ENCODE data around the gene TADA2B.

Gene TADA2B

DNA sequence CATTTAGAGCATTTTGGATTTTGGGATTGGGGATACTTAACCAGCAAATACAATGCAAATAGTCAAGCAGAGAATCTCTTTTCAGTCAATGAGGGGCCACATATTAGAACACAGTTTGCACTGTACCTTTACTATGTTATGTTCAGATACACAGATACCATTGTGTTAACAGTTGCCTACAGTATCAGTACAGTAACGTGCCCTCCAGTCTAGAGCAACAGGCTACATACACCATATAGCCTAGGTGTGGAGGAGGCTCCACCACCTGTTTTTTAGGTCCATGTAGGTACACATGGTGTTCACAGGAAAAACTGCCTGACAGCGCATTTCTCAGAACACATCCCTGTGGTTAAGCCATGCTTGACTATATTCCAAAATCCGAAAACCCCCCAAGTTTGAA lies 15.6 kb downstream of the TADA2B start:
- TF ChIP-seq, protein P1, sequence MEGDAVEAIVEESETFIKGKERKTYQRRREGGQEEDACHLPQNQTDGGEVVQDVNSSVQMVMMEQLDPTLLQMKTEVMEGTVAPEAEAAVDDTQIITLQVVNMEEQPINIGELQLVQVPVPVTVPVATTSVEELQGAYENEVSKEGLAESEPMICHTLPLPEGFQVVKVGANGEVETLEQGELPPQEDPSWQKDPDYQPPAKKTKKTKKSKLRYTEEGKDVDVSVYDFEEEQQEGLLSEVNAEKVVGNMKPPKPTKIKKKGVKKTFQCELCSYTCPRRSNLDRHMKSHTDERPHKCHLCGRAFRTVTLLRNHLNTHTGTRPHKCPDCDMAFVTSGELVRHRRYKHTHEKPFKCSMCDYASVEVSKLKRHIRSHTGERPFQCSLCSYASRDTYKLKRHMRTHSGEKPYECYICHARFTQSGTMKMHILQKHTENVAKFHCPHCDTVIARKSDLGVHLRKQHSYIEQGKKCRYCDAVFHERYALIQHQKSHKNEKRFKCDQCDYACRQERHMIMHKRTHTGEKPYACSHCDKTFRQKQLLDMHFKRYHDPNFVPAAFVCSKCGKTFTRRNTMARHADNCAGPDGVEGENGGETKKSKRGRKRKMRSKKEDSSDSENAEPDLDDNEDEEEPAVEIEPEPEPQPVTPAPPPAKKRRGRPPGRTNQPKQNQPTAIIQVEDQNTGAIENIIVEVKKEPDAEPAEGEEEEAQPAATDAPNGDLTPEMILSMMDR (IDR thresholded peaks at IDR 0.05), result no peak
- TF ChIP-seq ZFX (IDR thresholded peaks at IDR 0.05; ENCODE audit: borderline replicate concordance), result no peak

DNA sequence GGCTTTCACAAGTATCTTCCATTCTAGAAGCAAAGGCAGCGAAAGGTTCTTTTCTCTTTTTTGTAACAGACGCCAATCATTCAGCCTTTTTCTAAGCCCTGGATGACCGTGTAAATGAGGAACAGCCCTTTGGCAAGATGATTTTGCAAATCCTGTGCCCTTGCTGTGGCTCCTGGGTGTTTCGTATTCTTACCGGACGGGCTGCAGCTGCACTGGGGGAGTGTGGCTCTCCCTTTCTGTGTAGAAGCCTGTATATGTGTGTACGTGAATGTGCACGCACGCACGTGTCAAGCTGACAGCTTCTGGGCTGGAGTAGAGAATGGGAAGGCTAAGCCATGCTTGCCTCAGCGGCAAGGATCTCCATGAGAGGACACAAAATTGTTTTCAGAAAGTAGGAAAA lies 16.5 kb downstream of the TADA2B start:
- H3K27ac ChIP-seq, result no peak overlapping the region
- TF ChIP-seq, protein P1 (IDR thresholded peaks at IDR 0.05), result no peak
- TF ChIP-seq ZFX (IDR thresholded peaks at IDR 0.05; ENCODE audit: borderline replicate concordance), result no peak

More for the DNA sequence above, 15.6 kb downstream of the TADA2B start:
- H3K27ac ChIP-seq, result no peak overlapping the region

DNA sequence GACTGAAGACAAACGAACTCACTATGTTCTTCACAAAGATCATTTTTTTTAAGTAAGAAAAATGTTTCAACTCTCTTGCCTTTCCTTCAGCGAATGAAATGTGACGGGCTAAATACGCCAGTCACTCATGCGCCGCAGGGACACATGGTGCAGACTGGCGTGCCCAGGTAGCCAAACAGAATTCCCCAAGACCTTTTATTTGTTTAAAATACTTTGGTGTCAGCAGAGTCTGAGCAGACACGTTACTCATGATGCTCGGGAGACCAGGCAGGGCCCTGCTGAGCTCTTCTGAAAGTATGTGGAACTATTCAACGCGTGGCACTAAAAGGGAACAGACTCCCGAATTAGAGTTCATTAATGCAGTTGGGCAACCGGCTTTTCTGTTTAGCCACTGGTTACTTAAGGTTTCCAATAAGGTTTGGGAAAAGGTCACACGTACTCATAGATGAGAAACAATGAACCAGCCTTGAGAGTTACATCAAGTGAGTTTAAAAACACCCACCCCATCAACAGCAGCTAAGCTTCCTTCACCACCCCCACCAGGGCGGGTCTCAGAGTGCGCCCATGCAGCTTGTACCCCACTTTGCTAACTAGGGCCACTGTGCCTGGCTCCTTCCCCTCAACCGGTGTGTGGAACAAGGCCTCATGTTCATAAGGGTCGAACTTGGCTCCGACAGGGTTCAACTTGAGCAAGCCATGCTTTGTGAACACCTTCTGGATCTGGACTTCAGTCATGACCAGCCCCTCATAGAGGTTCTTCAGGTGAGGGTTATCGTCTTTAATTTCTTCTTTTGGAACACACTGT lies 17.4 kb downstream of the TADA2B start:
- TF ChIP-seq, protein P1 (IDR thresholded peaks at IDR 0.05), result no peak
- no peak for TF ChIP-seq ZFX (IDR thresholded peaks at IDR 0.05; ENCODE audit: borderline replicate concordance)
- H3K27ac ChIP-seq, result no peak overlapping the region

DNA sequence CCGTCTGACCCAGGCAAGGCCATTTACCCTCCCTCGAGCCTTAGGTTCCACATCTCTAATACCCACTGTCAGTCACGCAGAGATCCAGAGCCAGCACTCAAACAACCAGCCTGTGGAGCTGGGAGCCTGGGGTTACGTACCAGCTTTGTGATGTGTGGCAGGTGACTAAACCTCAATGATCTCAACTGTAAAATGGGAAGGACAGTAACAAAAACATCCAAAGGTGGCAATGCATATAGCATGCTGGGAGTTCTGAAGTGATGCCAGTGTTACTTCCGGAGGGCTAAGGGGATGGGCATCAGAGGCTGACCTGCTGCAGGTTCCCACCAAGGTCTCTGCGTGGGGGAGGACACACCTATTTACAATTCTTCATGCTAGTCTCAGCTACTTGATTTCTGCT lies 18.6 kb downstream of the TADA2B start:
- H3K27ac ChIP-seq, result no peak overlapping the region
- no peak for TF ChIP-seq ZFX (IDR thresholded peaks at IDR 0.05; ENCODE audit: borderline replicate concordance)
- TF ChIP-seq, protein P1 (IDR thresholded peaks at IDR 0.05), result no peak

DNA sequence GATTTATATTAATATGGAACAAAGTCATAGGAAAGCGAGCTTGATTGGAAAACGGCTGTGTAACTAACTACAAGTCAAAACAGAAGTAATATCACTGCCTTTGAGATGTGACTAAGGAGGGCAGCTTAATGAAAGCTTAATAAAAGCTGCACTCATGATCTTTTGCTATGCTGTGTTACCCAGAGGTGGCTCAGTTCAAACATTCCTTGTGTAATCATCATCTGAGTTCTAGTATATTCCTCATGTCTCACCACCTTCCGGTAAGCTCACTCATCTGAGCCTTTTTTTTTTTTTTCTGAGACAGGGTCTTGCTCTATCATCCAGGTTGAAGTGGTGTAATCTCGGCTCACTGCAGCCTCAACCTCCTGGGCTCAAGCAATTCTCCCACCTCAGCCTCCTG lies 19.6 kb downstream of the TADA2B start:
- H3K27ac ChIP-seq, result no peak overlapping the region

DNA sequence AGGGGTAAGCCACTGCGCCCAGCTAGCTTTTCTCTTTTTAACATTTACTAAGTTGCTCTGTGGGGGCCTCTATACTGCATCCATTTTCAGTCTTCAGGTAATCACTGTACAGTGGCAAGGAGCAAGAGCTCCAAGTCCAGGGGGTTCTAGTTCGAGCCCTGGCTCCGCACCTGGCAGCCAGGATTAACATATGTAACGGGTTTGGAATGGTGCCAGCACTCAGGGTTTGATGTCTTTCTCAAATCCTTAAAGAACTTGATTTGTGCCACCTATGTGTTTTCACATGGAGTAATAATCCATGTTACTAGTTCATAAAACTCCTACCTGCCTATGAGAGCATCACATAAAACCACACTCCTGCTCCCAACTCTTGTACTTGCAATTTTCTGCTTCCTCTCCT lies 20.2 kb downstream of the TADA2B start:
- TF ChIP-seq ZFX (IDR thresholded peaks at IDR 0.05; ENCODE audit: borderline replicate concordance), result no peak
- TF ChIP-seq, protein P1 (IDR thresholded peaks at IDR 0.05), result no peak

More for the DNA sequence above, 19.6 kb downstream of the TADA2B start:
- TF ChIP-seq ZFX (IDR thresholded peaks at IDR 0.05; ENCODE audit: borderline replicate concordance), result no peak
- TF ChIP-seq, protein P1 (IDR thresholded peaks at IDR 0.05), result no peak

DNA sequence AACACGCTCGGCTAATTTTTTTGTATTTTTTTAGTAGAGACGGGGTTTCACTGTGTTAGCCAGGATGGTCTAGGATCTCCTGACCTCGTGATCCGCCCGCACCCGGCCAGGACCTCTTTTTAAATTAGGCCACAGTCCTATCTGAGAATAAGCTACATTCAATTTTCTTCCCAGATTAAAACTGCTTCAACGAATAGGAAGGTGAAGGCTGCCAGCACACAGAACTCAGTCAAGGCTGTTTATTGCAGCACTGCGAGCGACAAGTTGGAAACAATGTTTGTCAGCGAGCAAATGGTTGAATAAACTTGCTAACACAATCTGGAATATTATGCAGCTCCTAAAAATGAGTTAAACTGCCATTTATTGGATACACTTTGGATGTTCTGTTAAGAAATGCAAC lies 22.8 kb downstream of the TADA2B start:
- H3K27ac ChIP-seq, result no peak overlapping the region
- no peak for TF ChIP-seq ZFX (IDR thresholded peaks at IDR 0.05; ENCODE audit: borderline replicate concordance)
- TF ChIP-seq, protein P1 (IDR thresholded peaks at IDR 0.05), result no peak

More for the DNA sequence above, 20.2 kb downstream of the TADA2B start:
- no peak overlapping the region for H3K27ac ChIP-seq
